ENCODE results near the gene LAMB1.

Gene LAMB1

DNA sequence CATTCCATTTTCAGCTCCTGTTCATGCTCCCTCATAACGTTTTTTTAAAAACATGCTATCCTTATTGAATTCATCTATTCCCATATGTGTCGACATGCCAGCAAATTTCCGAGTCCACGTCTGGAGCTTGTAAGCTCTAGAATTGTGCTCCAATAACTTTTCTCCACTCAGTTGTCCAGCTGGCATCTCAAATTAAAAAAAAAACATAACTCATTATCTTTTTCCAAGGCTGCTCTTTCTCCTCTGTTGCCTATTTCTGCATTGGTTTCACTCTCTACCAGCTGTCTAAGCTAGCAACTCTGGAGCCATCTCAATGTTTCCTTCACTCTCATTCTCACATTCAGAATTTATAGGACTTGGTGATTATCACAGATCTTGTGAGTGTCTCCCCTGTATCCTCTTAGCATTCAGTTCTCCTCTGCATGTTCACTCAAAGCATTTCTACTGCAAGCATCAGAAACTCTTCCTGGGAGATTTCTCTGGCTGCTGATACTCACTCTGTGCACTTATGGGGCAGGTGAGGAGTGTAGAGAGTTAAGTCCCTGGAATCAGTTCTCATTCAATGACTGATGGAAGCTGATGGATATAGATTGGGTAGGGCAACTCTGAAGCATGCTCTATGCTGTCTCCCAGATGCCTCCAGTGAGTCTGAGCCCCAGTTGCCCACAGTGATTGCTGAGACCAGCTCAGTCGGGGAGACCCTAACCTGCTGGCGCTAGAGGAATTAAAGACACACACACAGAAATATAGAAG lies 118.7 kb downstream of the LAMB1 start:
- no peak overlapping the region for H3K4me3 ChIP-seq (ENCODE audit: low read depth, low read length)
- no peak for DNase-seq (ENCODE audit: low read depth)
- TF ChIP-seq, protein P1, sequence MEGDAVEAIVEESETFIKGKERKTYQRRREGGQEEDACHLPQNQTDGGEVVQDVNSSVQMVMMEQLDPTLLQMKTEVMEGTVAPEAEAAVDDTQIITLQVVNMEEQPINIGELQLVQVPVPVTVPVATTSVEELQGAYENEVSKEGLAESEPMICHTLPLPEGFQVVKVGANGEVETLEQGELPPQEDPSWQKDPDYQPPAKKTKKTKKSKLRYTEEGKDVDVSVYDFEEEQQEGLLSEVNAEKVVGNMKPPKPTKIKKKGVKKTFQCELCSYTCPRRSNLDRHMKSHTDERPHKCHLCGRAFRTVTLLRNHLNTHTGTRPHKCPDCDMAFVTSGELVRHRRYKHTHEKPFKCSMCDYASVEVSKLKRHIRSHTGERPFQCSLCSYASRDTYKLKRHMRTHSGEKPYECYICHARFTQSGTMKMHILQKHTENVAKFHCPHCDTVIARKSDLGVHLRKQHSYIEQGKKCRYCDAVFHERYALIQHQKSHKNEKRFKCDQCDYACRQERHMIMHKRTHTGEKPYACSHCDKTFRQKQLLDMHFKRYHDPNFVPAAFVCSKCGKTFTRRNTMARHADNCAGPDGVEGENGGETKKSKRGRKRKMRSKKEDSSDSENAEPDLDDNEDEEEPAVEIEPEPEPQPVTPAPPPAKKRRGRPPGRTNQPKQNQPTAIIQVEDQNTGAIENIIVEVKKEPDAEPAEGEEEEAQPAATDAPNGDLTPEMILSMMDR (IDR thresholded peaks at IDR 0.05; ENCODE audit: insufficient read depth, low read depth, low read length, missing control alignments), result no peak

DNA sequence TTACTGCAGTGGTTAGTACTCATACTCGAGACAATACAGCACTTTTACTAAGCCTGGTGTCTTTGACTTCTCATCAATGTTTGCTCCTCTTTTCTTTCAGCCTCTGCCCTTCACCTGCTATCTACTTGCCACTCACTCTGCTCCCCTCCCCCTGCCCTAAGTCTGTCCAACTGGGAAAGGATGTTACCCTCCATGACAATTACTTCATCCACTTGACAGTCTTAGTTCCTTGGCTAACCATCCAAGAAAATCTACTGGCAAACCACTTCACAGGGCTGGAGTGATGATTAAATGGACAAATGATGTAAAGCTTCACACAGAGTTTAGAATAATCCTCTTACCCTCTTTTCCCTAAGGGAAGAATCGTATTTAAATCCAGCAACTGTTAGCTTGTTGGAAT lies 120.2 kb downstream of the LAMB1 start:
- no peak overlapping the region for H3K4me3 ChIP-seq (ENCODE audit: low read depth, low read length)
- TF ChIP-seq, protein P1 (IDR thresholded peaks at IDR 0.05; ENCODE audit: insufficient read depth, low read depth, low read length, missing control alignments), result no peak
- DNase-seq (ENCODE audit: low read depth), result no peak

DNA sequence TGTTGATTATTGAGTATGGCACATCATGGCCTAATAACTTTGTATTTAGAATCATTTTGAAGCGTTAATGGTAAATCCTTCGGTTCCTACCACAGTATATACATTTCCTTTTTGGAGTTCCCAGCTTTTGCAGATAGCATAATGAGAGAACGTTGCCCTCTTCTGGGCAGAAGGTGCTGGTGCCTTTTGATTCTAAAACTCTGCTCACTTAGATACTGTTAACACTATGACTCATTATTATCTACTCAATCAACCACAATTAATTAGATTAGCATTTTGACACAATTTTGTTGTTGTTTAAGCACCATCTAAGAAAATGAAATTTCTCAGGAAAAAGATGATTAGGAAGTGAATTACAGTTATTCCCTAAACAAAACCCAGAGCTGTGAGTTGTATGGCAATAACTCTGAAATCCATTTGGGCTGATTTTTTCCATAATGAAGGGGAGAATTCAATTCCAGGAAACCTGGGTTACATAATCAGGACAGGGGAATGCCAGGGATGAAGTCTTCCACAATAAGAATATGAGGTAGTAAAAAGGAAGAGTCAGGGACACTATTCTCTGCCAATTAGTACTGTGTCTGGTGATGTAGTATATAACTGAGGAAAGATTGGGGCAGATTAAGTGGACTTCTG lies 123.4 kb downstream of the LAMB1 start:
- no peak overlapping the region for H3K4me3 ChIP-seq (ENCODE audit: low read depth, low read length)

DNA sequence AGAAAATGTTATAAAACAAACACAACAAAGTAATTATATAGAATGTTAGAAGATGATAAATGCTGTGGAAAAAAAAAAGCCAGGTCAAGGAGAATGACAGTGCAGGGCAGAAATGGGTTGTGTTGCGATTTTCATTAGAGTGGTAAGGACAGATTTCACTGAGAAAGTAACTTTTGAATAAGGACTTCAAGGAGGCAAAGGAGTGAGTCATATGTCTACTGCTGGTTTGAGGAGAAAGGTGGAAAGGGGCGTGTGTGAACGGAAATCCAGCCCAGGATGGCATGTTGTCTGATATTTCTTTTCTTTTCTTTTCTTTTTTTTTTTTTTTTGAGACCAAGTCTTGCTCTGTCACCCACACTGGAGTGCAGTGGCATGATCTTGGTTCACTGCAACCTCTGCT lies 124.3 kb downstream of the LAMB1 start:
- TF ChIP-seq, protein P1 (IDR thresholded peaks at IDR 0.05; ENCODE audit: insufficient read depth, low read depth, low read length, missing control alignments), result no peak
- no peak overlapping the region for H3K4me3 ChIP-seq (ENCODE audit: low read depth, low read length)
- DNase-seq (ENCODE audit: low read depth), result no peak

More for the DNA sequence above, 123.4 kb downstream of the LAMB1 start:
- peak; percentile 46 for DNase-seq (ENCODE audit: low read depth)
- TF ChIP-seq, protein P1 (IDR thresholded peaks at IDR 0.05; ENCODE audit: insufficient read depth, low read depth, low read length, missing control alignments), result peak; percentile 68

DNA sequence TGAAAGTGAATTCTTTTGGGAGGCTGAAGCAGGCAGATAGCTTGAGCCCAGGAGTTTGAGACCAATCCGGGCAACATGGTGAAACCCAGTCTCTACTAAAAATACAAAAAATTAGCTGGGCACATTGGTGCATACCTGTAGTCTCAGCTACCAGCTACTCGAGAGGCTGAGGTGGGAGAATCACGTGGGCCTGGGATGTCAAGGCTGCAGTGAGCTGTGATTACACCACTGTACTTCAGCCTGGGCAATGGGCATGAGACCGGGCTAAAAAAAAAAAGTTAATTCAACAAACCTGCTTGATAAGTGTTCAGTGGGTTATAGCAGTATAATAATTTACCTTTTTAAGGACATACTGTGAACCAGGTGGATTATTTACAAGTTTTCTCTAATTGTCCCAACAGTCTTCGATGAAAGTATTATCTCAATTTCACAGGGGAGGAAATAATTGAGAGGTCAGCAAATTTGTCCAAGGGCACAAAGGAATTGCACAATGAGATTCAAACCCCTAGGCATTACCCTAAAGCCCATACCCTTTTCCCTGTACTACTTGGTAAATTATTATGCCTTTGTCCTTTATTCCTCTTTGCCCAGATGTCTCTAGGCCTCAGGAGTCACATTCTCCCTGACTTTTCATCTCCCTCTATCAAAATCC lies 125.1 kb downstream of the LAMB1 start:
- TF ChIP-seq, protein P1 (IDR thresholded peaks at IDR 0.05; ENCODE audit: insufficient read depth, low read depth, low read length, missing control alignments), result no peak
- no peak for DNase-seq (ENCODE audit: low read depth)
- no peak overlapping the region for H3K4me3 ChIP-seq (ENCODE audit: low read depth, low read length)

DNA sequence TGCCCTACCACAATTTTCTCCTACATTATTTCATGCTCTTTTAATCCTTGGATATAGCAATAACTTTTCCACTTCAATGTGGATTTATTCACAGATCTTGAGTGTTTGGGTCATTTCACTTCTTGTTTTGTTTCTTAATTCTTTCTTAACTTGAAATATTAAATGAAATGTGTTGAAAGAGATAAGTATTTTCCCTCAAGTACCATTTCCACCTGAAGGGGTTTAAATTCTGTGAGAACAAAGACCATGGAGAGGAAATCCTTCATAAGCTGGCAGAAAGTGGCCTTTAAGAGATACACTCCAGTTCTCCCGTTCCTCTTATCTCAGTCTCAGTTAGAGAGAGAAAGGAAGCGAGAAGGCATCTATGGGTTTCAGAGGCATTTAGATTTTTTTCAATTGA lies 126.0 kb downstream of the LAMB1 start:
- no peak overlapping the region for H3K4me3 ChIP-seq (ENCODE audit: low read depth, low read length)
- no peak for DNase-seq (ENCODE audit: low read depth)
- TF ChIP-seq, protein P1 (IDR thresholded peaks at IDR 0.05; ENCODE audit: insufficient read depth, low read depth, low read length, missing control alignments), result no peak

All from GM12865 (cell line).